ENCODE data around the gene RNU6-9. TPM values are rescaled to one million over a fixed set of nuclear protein-coding genes. Genes with fewer than 3 reads are reported as not detected.
"Not testable (repeated sequence)": the region's sequence is repeated elsewhere in the genome, so short reads cannot be mapped to it uniquely, and the experiment has no call there.

Gene RNU6-9
- total RNA-seq, 2 donors from 2014 or later: not detected

DNA sequence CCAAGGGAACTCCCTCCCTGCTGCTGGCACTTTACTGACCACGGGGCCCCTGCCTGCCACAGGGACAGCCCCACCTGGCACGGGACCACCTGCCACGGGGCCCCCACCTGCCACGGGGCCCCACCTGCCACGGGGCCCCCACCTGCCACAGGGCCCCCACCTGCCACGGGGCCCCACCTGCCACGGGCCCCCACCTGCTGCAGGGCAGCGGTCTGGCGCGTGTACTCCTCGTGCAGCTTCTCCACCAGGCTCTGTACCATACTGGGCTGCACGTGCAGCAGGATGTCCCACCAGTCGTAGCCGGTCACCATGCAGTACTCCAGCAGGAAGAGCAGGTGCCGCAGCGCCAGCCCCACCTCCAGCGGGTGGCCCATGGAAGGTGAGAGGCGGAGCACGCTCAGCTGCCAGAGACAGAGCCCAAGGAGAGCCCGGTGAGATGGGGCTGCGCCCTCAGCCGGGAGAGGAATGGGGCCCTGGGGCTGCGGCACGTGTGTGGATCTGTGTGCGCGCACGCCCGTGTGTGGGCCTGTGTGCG is 16.4 kb upstream of the RNU6-9 start:
- H3K36me3 Mint-ChIP-seq (ENCODE audit: insufficient read depth in 2 of 2): peaks cover 0 to 1% of the 10 kb centered on the region in 2 donors
- H3K27me3 Mint-ChIP-seq (ENCODE audit: low read depth): no peaks in the 10 kb centered on the region
- DNase-seq (no peak), ATAC-seq (replicated peaks in 1 of 2) (no peak)
- H3K4me3 Mint-ChIP-seq: no peak overlapping the region
- no peaks in the 10 kb centered on the region for H3K9me3 Mint-ChIP-seq
- H3K4me1 Mint-ChIP-seq (ENCODE audit: low read depth): peaks cover 11% of the 10 kb centered on the region
- no peak overlapping the region for H3K27ac Mint-ChIP-seq

GRCh38 chr19:877992-878660 is 15.2 kb upstream of the RNU6-9 start:
- H3K27ac Mint-ChIP-seq; DNase-seq; H3K9me3 Mint-ChIP-seq; ATAC-seq (replicated peaks in 1 of 2); H3K36me3 Mint-ChIP-seq (ENCODE audit: insufficient read depth in 2 of 2); H3K4me1 Mint-ChIP-seq (ENCODE audit: low read depth); H3K27me3 Mint-ChIP-seq (ENCODE audit: low read depth); H3K4me3 Mint-ChIP-seq: not testable (repeated sequence)

- not testable (repeated sequence) for H3K27ac Mint-ChIP-seq; DNase-seq; ATAC-seq (replicated peaks in 1 of 2); H3K4me1 Mint-ChIP-seq (ENCODE audit: low read depth); H3K4me3 Mint-ChIP-seq; H3K36me3 Mint-ChIP-seq (ENCODE audit: insufficient read depth in 2 of 2); H3K9me3 Mint-ChIP-seq; H3K27me3 Mint-ChIP-seq (ENCODE audit: low read depth)
These were observed 14.3 kb upstream of the RNU6-9 start for GRCh38 chr19:878751-879561.

DNA sequence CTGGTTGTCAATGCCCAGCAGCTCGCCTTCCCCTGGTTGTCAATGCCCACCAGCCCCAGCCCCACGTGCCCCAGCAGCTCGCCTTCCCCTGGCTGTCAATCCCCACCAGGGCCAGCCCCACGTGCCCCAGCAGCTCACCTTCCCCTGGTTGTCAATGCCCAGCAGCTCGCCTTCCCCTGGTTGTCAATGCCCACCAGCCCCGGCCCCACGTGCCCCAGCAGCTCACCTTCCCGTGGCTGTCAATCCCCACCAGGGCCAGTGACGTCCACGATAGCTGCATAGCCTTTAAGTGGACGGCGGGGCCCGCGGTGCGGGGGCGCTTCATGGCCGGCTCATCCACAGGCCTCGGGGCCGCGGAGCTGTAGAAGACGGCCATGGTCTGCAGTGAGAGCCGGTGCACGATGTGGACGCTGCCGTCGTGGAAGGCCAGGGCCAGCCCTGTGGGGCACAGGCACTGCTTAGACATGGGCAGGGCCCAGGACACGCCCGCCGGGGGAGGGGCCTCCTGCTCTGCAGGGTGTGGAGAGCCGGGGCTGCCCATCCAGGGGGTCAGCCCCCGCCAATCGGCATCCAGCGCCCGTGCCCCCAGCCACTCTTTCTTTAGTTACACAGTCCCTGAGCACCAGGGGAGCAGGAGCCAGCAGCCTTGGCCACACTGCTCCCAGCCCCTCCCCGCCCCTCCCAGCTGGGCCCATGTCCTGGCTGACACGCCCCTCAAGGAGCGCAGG is 13.4 kb upstream of the RNU6-9 start:
- ATAC-seq (replicated peaks in 1 of 2): no peak
- Mint-ChIP-seq H3K27ac (no peak overlapping the region), H3K9me3 (no peaks in the 10 kb centered on the region), H3K4me3 (no peak overlapping the region), H3K4me1 (ENCODE audit: low read depth) (no peaks in the 10 kb centered on the region), H3K36me3 (ENCODE audit: insufficient read depth in 2 of 2) (peaks cover 0 to 1% of the 10 kb centered on the region in 2 donors), H3K27me3 (ENCODE audit: low read depth) (no peaks in the 10 kb centered on the region)
- no peak for DNase-seq

- Mint-ChIP-seq H3K9me3 (no peaks in the 10 kb centered on the region), H3K36me3 (ENCODE audit: insufficient read depth in 2 of 2) (peaks cover 0 to 1% of the 10 kb centered on the region in 2 donors), H3K27ac (no peak overlapping the region), H3K4me3 (no peak overlapping the region), H3K27me3 (ENCODE audit: low read depth) (no peaks in the 10 kb centered on the region), H3K4me1 (ENCODE audit: low read depth) (no peaks in the 10 kb centered on the region)
- DNase-seq (no peak), ATAC-seq (replicated peaks in 1 of 2) (no peak)
These were observed 11.8 kb upstream of the RNU6-9 start for GRCh38 chr19:881385-882071.

DNA sequence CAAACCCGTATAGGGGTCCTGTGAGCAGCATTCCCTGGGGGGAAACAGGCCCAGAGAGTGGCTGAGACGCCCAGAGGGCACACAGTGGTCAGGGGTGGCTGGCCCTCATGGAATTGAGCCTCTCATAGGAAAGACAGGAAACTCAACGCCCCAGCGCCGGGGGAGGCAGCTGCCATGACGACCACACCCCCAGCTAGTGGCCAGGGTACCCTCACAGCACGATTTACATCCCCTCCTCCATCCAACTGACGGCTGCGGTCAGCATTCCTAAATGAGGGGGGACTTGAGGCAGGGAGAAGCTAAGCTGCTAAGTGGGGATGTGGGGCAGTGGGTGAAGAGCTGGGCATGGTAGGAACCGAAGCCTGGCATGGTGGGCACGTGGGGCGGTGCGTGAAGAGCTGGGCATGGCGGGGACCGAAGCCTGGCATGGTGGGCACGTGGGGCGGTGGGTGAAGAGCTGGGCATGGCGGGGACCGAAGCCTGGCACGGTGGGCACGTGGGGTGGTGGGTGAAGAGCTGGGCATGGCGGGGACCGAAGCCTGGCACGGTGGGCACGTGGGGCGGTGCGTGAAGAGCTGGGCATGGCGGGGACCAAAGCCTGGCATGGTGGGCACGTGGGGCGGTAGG is 10.3 kb upstream of the RNU6-9 start:
- no peak overlapping the region for H3K4me3 Mint-ChIP-seq
- DNase-seq: no peak
- no peaks in the 10 kb centered on the region for H3K27me3 Mint-ChIP-seq (ENCODE audit: low read depth)

GRCh38 chr19:883661-884211 is 9.5 kb upstream of the RNU6-9 start:
- H3K36me3 Mint-ChIP-seq (ENCODE audit: insufficient read depth in 2 of 2): peaks cover 0 to 1% of the 10 kb centered on the region in 2 donors
- H3K9me3 Mint-ChIP-seq: no peaks in the 10 kb centered on the region
- no peak overlapping the region for H3K4me3 Mint-ChIP-seq
- H3K4me1 Mint-ChIP-seq (ENCODE audit: low read depth): no peaks in the 10 kb centered on the region
- peak overlapping the region; percentile 29 for H3K27ac Mint-ChIP-seq
- DNase-seq: no peak
- H3K27me3 Mint-ChIP-seq (ENCODE audit: low read depth): no peaks in the 10 kb centered on the region
- ATAC-seq (replicated peaks in 1 of 2): no peak

More for the DNA sequence above, 10.3 kb upstream of the RNU6-9 start:
- Mint-ChIP-seq H3K4me1 (ENCODE audit: low read depth) (no peaks in the 10 kb centered on the region), H3K36me3 (ENCODE audit: insufficient read depth in 2 of 2) (peaks cover 0 to 1% of the 10 kb centered on the region in 2 donors), H3K9me3 (no peaks in the 10 kb centered on the region), H3K27ac (no peak overlapping the region)
- no peak for ATAC-seq (replicated peaks in 1 of 2)

GRCh38 chr19:884420-885211 is 8.7 kb upstream of the RNU6-9 start:
- ATAC-seq (replicated peaks in 1 of 2): no peak
- Mint-ChIP-seq H3K27ac (no peak overlapping the region), H3K27me3 (ENCODE audit: low read depth) (no peaks in the 10 kb centered on the region), H3K36me3 (ENCODE audit: insufficient read depth in 2 of 2) (no peaks in the 10 kb centered on the region), H3K4me1 (ENCODE audit: low read depth) (no peaks in the 10 kb centered on the region), H3K9me3 (no peaks in the 10 kb centered on the region), H3K4me3 (no peak overlapping the region)
- DNase-seq: no peak

DNA sequence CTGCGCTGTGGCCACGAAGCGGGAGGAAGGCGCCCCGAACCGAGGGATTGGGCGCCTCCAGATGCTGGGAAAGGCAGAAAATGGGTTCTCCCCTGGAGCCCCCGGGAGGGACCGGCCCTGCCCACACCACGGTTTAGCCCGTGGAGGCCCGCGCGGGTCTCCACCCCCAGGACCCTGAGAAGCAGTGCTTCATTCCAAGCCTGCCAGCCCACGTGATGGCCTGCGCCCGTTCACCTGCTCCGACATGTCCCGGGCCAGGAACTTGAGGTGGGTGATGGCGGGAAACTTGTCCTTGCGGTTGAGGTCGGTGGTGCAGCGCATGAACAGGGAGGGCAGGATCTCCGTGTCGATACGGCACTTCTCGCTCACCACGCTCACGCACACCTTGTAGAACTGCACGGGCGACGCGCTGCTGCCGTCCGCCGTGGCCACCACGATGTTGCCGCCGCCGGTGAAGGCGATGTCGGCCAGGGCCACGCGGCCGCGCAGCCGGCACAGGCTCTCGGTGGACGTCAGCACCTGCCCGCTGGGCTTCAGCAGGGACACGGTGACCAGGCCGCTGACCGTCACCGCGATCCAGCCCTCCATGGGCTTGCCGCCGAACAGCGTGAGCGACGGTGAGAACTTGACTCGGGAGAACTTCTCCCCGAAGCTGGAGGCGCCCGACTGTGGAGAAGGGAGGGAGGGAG is 7.6 kb upstream of the RNU6-9 start:
- Mint-ChIP-seq H3K27ac (no peak overlapping the region), H3K4me3 (no peak overlapping the region), H3K4me1 (ENCODE audit: low read depth) (no peaks in the 10 kb centered on the region), H3K27me3 (ENCODE audit: low read depth) (no peaks in the 10 kb centered on the region), H3K36me3 (ENCODE audit: insufficient read depth in 2 of 2) (peaks cover 0 to 2% of the 10 kb centered on the region in 2 donors), H3K9me3 (no peaks in the 10 kb centered on the region)
- no peak for ATAC-seq (replicated peaks in 1 of 2)
- DNase-seq: no peak

DNA sequence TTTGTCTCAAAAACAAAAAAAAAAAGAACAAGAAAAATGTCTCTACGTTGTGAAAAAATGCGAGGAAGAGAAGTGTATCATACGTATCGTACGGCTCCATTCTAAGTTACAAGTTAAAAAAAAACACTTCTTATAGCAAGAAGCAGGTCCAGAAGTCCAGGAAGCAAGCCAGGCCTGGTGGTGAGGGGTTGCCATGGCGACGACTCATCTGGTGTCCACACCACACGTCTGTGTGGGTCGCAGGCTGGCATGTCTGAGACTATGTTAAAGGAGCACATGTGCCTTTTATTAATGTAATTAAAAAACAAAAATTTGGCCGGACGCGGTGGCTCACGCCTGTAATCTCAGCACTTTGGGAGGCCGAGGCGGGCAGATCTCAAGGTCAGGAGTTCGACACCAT is 6.2 kb upstream of the RNU6-9 start:
- Mint-ChIP-seq H3K27me3 (ENCODE audit: low read depth) (no peaks in the 10 kb centered on the region), H3K4me3 (no peak overlapping the region), H3K9me3 (no peaks in the 10 kb centered on the region), H3K36me3 (ENCODE audit: insufficient read depth in 2 of 2) (peaks cover 0 to 2% of the 10 kb centered on the region in 2 donors), H3K27ac (peak overlapping the region; percentile 57), H3K4me1 (ENCODE audit: low read depth) (peaks cover 6% of the 10 kb centered on the region)
- ATAC-seq (replicated peaks in 1 of 2) (no peak), DNase-seq (no peak)

DNA sequence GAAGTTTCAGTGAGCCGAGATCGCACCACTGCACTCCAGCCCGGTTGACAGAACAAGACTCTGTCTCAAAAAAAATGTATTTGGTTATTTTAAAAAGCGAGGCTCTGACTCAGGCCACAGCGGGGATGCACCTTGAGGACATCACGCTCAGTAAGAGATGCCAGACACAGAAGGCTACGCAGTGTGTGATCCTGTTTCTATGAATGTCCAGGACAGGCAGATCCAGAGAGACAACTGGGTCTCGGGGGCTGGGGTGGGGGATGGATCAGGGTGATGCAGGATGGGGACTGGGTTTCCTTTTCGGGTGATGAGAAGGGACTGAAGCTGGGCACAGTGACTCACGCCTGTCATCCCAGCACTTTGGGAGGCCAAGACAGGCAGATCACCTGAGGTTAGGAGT is 5.7 kb upstream of the RNU6-9 start:
- Mint-ChIP-seq H3K36me3 (ENCODE audit: insufficient read depth in 2 of 2) (peaks cover 0 to 2% of the 10 kb centered on the region in 2 donors), H3K4me3 (peak overlapping the region in 1 of 2 donors; percentile 58), H3K4me1 (ENCODE audit: low read depth) (peaks cover 9% of the 10 kb centered on the region), H3K27ac (peak overlapping the region; percentile 46), H3K27me3 (ENCODE audit: low read depth) (no peaks in the 10 kb centered on the region), H3K9me3 (no peaks in the 10 kb centered on the region)
- no peak for ATAC-seq (replicated peaks in 1 of 2)
- no peak for DNase-seq
